Non-pigmented ciliary epithelial cell (primary cell): ENCODE measurements around the gene PHETA2.
A peak's percentile ranks its signal among the peaks of the same experiment; 100 is the strongest.
"Not testable (repeated sequence)": the region's sequence is repeated elsewhere in the genome, so short reads cannot be mapped to it uniquely, and the experiment has no call there.

Source experiments
- DNase-seq: peaks from one replicate; pipeline ENCODE4 v3.0.0-alpha.2; 2010; ENCODE audit warnings: low read depth

The PHETA2 gene

DNA sequence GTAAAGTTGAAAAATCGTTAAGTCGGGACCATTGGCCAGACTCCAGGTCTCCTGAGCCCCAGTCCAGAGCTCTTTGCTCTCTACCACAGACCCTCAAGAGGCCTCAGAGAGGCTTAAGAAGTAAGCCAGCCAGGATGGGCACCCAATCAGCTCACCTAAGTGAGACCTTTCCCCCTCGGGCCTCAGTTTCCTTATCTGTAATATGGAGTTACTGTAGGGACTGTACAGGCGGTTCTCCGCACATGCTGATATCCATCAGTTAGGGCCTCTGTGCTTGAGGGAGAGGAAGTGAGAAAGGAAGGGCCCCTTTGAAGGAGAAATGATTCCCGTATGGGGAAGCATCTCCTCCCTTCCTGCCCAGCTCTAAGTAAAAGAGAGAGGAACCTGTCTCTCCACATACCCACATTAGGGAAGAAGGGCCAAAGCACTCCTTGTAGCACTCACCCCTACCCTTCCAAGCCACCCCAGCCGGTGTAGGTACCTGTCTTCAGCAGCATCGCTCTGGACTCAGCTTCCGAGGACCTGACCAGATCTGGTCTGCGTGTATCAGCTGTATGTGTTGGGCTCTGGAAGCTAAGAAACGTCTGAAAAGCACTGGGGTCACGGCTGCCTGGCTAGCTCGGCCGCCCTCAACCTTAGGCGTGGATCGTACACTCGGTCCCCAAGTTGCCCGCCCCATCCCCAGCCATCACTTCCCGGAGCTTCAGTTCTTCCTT lies 4.1 kb upstream of the PHETA2 start:
- DNase-seq, result no peak

DNA sequence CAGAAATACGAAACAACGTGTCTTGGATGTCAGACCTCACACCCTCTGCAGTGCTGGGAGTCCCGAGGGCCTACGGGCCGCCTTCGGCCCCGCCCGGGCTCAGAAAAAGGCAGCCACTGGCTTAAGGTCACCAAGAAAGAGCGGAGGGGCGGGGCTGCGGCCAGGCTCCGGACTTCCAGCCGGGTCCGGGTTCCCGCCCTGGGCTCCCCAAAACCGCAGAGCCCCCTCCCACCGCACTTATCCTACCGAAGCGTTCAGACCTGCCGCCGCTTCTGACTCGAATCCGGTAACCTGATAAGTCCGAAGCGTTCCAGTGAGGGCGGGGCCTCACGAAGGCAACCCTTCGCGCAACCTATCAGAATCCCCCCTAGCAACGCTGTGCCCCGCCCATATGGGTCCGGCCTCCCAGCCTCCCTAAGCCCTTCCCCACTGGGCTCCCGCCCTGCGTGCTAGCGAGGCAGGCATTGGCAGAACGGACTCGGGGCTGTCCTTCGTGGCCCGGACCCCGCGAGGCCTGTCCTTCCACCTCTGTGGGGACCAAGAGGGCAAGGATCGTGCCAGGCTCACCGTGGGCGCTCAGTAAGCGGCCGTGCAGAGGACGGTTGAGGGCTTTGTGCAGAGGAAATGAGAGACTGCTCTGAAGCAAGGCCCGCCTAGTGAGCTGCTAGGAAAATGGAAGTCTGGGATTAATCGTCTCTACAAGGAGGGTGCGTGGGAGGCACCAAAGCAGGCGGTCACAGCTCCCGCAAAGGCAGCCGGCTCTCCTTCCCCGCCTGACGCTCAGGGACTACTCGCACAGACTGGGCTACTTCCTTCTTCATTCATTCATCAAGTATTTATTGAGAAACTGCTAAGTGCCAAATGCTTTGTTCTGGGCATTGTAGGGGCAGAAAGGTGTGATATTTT lies 3.3 kb upstream of the PHETA2 start, which contains the start of gene NAGA:
TSS of gene NAGA (minus strand) at position 296 of the 906 bp plus-strand sequence. CDS start 515 bp downstream, outside the sequence.
- peak; percentile 88 for DNase-seq

DNA sequence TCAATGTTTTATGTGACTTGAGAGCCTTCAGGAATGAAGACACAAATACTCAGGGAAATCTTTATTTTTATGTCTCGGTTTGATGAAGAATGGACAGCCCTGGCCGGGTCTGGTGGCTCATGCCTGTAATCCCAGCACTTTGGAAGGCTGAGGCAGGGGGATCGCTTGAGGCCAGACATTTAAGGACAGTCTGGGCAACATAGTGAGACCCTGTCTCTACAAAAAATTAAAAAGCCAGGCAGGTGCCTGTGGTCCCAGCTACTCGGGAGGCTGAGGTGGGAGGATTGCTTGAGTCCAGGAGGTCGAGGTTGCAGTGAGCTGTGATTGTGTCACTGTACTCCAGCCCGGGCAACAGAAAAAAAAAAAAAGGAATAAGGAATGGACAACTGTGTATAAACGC lies 2.5 kb upstream of the PHETA2 start:
- DNase-seq, result not testable (repeated sequence)

DNA sequence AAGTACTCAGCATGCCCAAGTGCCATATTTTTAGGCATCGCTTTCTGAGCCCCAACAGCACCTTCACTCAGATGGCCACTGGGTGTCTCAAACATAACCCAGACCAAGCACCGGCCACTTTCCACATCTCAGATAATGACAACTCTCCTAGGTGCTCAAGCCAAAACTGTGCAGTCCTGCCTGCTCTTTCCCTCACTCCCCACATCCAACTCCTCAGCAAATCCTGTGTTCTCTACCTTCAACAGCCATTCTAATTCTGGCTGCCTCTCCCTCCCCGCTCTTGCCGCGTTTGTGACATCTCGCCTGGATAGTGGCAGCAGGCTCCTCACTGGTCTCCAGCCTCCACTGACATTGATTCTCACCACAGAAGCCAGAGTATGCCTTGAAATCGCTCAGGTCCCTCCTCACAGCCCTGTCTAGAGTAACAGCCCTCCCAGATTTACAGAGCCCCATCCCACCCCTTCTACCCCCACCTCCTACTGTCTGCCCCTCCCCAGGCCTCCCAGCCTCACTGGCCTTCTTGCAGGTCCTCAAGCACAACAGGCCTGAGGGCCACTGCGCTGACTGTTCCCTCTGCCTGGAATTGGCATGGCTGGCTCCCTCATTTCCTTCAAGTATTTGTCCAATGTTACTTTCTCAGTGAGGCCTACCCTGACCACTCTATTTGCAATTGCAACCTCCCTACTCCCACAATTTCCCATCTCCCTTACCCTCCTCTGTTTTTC lies 1.3 kb upstream of the PHETA2 start:
- DNase-seq, result no peak

DNA sequence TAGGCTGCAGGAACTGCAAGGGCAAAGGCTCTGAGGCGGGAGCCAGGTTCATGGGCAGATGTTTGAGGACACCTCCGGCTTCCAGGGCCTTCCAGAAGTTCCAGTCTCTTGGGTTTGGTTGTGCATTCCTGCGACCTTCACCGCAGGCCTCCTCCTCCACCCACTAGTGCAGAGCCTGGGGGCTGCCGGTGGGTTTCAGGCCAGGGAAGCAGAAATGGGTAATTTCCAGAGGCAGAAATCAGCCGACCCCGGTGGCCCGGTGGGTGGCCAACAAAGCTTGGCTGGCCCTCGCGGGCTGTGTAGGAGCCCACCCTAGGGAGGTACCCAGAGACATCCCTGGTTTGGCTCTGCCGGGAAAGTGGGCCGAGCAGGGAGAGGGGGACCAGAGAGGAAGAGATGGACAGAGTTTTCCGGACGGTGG lies 417 bp upstream of the PHETA2 start:
- no peak for DNase-seq

DNA sequence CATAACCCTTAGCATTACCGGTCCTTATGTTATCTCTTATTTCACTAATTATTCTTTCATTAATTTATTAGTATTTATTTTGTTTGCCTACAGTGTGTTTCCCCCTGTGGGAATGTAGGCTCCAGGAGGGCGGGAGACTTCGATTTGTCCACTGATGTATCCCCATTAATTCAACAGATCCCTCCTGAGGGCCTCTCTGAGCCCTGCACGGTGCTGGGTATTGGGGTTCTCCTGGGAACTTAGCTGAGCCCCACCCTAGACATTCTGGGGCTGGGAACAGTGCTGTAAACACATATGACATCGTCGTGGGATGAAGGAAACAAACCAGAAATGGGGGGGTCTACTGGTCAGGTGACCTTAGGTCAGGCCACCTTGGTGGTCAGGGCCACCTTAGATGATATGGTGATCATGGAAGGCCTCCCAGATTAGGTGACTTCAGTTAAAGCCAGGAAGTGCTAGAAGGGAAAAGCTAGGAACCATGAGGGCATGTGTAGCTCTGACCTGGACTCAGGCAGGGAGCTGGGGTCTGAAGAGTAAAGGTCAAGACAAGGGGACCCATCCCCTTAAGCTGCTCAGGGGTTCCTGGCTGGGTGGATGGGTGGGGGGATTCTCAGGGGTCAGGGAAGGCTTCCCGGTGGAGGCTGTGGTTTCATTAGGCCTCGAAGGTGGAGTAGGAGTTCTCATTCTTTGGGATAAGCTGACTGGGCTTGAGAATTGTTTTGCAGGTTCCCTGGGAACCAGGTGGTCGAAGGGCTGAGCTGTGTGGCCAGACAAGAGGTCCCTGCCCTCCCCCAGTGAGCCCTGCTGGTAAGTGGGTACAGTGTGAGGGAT lies 1.0 kb downstream of the PHETA2 start:
- DNase-seq, result no peak

DNA sequence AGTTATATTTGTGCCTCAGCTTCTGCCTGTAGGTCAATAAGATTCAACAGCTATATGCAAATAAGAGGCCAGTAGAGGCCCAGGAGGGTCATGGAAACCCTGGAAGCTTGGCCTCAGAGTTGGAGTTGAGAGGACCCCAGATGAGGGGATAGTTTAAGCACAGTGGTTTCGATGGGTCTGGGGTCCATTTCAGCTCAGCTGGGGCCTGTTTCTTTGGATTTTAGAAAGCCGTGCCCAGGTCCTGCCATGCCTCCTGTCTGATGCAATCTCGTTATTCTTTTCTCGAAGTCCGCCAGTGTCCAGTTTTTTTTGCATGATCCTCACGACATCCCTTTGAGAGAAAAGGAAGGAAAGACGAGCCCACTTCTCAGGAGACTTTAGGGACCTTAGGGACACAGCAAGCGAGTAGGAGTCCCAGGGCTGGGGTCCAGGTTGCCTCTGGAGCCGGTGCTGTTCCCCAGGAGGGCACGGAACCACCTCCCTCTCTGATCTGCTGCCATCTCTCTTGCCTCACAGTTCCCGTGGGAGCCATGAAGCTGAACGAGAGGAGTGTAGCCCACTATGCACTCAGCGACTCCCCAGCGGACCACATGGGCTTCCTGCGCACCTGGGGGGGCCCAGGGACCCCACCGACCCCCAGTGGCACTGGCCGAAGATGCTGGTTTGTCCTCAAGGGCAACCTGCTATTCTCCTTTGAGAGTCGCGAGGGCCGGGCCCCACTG lies 2.9 kb downstream of the PHETA2 start:
- DNase-seq, result no peak

DNA sequence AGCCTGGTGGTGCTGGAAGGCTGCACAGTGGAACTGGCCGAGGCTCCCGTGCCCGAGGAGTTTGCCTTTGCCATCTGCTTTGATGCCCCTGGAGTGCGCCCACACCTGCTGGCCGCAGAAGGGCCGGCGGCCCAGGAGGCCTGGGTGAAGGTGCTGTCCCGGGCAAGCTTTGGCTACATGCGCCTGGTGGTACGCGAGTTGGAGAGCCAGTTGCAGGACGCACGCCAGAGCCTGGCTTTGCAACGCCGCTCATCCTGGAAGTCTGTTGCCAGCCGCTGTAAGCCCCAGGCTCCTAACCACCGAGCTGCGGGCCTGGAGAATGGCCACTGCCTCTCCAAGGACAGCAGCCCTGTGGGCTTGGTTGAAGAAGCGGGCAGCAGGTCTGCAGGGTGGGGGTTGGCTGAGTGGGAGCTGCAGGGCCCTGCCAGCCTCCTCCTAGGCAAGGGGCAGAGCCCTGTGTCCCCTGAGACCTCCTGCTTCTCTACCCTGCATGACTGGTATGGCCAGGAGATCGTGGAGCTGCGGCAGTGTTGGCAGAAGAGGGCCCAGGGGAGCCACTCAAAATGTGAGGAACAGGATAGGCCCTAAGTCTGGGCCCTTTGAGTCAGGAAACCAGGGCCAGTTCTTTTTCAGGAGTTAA lies 3.6 kb downstream of the PHETA2 start:
- DNase-seq, result no peak

DNA sequence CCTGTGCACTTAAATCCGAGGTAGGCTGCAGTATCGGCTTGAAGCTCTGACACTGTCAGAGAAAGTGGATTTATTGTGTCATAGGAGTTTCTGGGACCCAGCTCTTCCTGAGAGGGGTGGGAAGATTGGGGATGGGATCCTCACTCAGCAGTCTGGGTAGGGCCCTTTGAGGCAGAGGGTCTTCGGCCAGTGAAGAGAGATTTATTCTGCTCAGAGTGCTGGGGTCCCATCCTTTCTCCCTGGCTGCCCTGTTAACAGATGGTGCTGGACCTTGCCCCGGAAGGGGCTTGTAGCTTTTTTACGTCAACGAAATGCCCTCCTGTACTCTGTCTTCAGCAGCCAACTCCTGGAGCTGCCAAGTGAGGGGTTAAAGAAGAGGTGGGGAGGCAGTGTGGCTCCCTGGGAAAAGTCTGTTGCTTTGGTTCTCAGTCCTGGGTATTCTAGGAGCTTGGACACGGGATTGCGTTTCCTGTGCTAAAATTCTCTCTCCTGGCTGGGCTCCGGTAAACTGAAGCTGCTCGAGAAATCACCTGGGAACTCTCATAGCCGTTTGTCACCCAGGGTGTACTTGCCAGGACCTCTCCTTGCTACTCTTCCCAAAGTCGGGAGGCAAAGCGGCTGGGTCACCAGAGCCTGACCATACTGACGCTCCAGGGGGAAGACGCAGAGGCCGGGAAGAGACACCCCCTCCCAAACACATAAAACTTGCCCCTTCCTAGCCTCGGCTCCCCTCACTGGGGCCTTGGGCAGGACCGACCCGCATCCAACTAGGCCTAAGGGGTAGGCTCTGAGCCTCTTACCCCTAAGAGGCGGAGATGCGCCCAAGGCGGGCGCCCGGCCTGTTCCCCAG lies 4.6 kb downstream of the PHETA2 start:
- DNase-seq, result no peak

DNA sequence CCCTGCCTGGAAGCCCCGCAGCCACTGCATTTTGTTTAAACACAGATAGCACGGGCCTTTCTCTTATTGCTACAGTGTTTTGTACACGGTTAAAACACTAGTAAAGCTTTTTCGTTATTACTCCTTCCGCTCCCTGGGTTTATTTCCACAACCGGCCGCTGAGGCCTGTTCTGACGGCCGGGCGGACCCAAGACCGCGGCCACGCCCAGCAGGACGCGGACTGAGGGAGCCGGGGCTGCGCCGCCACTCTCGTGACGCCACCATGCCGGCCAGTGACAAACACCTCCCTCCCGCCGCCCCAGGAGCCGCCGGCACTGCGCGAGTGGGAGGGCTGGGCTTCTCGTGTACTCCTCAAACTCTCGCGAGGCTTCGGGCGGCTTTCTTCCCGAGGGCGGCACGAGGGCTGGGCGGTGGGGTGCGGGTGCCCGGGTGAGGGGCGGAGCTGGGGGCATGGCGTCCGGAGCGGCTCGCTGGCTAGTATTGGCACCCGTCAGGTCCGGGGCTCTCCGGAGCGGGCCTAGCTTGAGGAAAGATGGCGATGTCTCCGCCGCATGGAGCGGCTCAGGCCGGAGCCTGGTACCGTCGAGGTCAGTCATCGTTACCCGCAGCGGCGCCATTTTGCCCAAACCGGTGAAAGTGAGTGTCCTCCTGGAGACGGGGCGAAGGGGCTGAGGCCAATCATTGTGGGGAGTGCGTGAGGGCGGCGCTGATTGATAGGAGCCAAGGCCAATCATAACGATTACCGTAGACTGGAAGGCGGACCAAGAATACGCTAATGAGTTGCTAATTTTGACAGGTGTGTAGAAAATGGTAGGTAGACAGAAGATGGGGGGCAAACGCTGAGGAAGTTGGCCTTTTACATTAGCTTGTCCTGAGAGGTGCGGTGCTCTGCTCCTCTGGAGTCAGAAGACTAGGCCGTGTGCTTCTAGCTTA lies 5.5 kb downstream of the PHETA2 start, which contains the start of gene SMDT1:
TSS of gene SMDT1 (plus strand) at position 382 of the 933 bp plus-strand sequence. CDS start at position 451, 69 bp downstream.
- peak; percentile 89 for DNase-seq

DNA sequence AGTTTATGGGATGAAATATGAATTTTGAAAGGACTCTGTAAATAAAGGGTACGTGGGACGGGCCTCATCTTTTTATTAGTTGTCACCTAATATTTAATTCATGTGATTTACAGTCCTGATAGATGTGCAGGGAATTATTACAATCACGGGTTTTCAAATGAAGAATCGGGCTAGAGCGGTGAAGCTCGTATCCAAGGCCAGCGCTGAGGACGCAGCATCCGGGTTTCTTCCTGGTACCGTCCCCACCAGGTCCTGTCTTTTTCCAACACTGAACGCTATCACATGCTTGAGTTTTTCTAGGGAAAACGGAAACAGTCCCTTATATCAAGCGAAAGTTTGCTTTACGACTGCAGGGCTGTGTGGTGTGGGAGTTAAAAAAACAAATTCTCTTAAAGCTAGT lies 6.2 kb downstream of the PHETA2 start:
- DNase-seq, result no peak

DNA sequence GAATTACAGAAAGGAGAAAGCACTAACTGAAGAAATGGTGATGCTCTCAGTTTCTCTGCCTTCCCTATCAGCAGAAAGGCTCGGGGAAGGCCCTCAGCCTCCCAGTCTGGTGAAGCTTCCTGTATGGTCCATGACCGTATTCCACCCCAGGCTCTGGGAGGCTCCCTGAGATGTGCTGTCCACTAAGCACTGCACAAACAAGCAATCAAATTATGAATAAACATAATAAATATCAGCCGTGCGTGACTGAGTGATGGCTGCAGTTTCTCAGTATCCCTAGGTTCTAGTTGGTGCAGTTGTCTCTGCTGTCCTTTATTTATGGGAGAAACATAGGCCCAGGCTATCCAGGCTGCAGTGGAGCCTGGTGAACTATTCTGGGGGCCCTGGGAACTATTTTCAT lies 9.1 kb downstream of the PHETA2 start:
- DNase-seq, result no peak

DNA sequence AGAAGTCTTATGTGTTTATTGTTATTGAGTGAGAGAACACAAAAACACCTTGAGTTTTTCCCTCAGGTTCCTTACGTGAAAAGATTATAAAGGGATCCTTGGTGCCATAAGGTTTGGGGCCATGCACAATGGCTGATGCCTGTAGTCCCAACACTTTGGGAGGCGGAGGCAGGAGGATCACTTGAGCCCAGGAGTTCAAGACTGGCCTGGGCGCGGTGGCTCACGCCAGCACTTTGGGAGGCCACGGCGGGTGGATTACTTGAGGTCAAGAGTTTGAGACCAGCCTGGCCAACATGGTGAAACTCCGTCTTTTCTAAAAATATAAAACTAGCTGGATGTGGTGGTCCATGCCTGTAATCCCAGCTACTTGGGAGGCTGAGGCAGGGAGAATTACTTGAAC lies 10.8 kb downstream of the PHETA2 start:
- DNase-seq, result no peak

DNA sequence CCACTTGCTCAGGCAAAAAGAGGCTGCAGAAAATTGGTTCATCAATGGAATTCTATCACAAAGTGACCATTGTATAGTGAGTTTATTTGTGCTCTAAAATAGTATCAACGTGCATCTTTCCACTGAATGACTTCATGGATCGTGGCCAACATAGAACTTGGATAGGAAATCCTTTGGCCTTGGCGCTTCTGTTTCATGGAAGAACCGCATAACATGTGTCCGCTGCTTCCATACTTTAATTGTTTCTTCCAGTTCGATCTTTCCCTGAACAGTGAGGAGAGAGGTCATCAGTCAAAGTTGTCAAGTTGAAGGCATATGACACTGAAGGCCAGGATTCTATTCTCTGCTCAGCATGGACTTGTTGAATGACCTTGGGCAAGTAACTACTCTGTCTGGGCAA lies 12.0 kb downstream of the PHETA2 start:
- DNase-seq, result no peak

DNA sequence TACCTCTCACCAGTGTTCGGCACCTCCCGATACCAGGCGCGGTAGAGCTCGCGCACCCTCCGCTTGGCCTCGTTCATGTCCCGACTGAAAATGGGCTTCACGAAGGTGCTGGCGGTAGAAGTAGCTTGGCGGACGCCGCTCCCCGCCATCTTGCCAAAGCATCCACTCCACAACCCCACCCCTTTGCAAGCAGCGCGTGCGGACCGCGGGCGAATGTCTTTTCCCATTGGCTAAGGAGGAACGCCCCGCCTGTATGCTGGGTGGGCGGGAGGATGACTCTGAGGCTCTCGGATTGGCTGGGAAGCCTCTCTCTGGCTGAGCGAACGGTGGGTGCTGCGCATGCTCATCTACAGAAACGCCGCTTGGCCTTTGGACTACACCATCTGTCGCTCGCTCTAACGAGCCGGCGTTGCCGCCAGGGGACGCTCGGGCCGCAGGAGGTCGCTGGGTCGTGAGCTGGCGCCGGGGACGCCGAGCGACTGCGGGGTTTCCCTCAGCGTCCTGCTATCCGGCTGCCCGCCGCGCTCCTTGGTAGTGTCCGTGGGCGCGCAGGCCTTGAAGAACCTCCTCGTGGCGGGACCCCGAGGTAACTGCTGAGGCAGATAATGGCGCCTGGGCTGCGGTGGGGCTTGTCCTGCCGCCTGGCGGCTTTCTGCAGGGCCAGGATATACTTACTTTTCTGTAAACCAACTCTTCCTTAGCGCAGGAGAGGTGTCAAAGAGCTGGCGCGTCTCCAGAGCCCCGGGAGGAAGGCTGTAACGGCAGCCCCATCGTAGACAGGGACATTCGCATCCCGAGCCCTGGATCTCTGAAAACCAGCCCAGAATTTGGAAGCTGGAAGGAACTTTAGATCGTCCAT lies 16.8 kb downstream of the PHETA2 start, which contains the start of gene NDUFA6:
TSS of gene NDUFA6 (minus strand) at position 177 of the 859 bp plus-strand sequence. CDS start at position 149, 28 bp downstream.
- DNase-seq, result peak; percentile 94

DNA sequence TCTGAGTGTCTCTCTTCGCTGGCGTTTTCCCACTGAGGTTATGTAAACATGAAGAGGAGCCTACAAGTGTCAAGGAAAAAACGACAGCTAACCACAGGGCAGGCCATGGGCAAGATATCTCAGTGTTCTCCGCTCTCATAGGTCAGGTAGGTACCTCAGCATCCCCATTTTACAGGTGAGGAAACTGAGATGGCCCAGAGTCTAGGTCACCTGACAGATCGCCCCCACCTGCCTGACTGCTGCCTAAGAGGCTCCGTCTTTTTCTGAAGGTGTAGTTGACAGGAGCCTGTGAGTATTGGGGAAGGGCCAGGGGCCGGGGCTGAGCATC lies 17.4 kb downstream of the PHETA2 start:
- no peak for DNase-seq

DNA sequence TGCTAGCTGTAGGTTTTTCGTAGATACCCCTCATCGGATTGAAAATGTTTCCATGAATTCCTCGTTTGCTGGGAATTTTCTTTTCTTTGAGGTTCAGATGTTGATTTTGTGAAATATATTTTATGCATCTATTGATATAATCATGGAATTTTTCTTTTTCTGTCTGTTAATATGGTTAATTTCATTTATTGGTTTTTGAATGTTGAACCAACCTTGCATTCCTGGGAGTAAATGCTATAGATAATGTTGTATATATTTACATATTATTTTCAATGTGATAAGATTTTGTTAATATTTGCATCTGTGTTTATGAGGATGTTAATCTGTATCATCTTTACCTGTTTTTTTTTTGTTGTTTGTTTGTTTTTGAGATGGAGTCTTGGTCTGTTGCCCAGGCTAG lies 27.2 kb downstream of the PHETA2 start:
- no peak for DNase-seq
